ENCODE measurements around the gene CKAP2L.

The CKAP2L gene

GRCh38 chr2:112791693-112792230 is 27.4 kb upstream of the CKAP2L start:
- no peak for DNase-seq

GRCh38 chr2:112791019-112791418 is 26.6 kb upstream of the CKAP2L start:
- DNase-seq, result no peak

- no peak for DNase-seq
Measured at GRCh38 chr2:112790305-112790704, 25.9 kb upstream of the CKAP2L start.

- no peak for DNase-seq
Measured at GRCh38 chr2:112789186-112789585, 24.8 kb upstream of the CKAP2L start.

- DNase-seq, result no peak
Measured at GRCh38 chr2:112788653-112789052, 24.2 kb upstream of the CKAP2L start.

GRCh38 chr2:112787729-112788393 is 23.5 kb upstream of the CKAP2L start:
- DNase-seq, result no peak

- DNase-seq, result no peak
Measured at GRCh38 chr2:112787294-112787693, 22.9 kb upstream of the CKAP2L start.

GRCh38 chr2:112784199-112785189 is 20.1 kb upstream of the CKAP2L start, which contains the start of gene IL1A:
Gene IL1A (minus strand): TSS chr2:112784493. CDS start chr2:112783770, 723 bp downstream.
- DNase-seq, result no peak

- no peak for DNase-seq
Measured at GRCh38 chr2:112783187-112783714, 18.8 kb upstream of the CKAP2L start.

- no peak for DNase-seq
Measured at GRCh38 chr2:112782234-112782799, 17.9 kb upstream of the CKAP2L start.

GRCh38 chr2:112779598-112779997 is 15.2 kb upstream of the CKAP2L start:
- DNase-seq, result no peak

GRCh38 chr2:112777036-112777435 is 12.6 kb upstream of the CKAP2L start:
- DNase-seq, result no peak

- DNase-seq, result no peak
Measured at GRCh38 chr2:112776113-112776512, 11.7 kb upstream of the CKAP2L start.

- DNase-seq, result no peak
Measured at GRCh38 chr2:112774536-112775285, 10.3 kb upstream of the CKAP2L start.

- no peak for DNase-seq
Measured at GRCh38 chr2:112773556-112773955, 9.1 kb upstream of the CKAP2L start.

GRCh38 chr2:112772911-112773475 is 8.6 kb upstream of the CKAP2L start:
- no peak for DNase-seq

GRCh38 chr2:112772322-112772721 is 7.9 kb upstream of the CKAP2L start:
- DNase-seq, result no peak

- DNase-seq, result no peak
Measured at GRCh38 chr2:112768432-112768831, 4.0 kb upstream of the CKAP2L start.

- no peak for DNase-seq
Measured at GRCh38 chr2:112767693-112768330, 3.4 kb upstream of the CKAP2L start.

GRCh38 chr2:112765251-112765650 is 842 bp upstream of the CKAP2L start:
- no peak for DNase-seq

- DNase-seq, result no peak
Measured at GRCh38 chr2:112762276-112762675, 2.1 kb downstream of the CKAP2L start.

Data from activated CD8-positive, alpha-beta memory T cell treated with anti-CD3 and anti-CD28 coated beads for 24 hours (primary cell).